Erythroblast (primary cell): ENCODE data around the gene OTOG.

Source experiments
- DNase-seq, 2 experiments: peaks; one replicate each; lab custom pipeline; 2025; lab: John Stamatoyannopoulos, UW
- GATA1 ChIP-seq: IDR thresholded peaks from 2 replicates; pipeline ENCODE4 v1.6.1; 2011; ENCODE audit warnings: low read depth, mild to moderate bottlenecking, control low read depth, low read length, moderate library complexity
- POLR2A ChIP-seq: IDR thresholded peaks from 2 replicates; pipeline ENCODE4 v1.6.1; 2011; ENCODE audit warnings: mild to moderate bottlenecking, low read length

OTOG gene

DNA sequence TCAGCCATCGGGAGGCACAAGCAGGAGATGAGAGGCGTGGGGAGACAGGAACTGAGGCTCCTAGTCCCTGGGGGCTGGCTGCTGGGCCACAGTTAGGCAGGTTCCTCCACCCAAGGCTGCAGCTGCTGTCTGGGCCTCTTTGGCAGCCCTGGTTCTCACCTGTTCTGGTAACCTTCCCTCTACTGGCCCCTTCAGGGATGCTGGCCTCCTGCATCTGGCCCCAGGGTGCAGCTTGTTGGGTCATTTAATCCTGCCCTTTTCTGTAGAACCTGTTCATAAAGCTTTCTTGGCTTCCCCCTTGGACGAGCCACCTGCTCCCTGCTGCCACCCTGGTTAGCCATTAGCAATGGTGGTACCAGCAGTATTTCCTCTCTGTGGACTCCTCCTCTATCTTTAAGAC is 8.3 kb upstream of the OTOG start:
- no peak for DNase-seq
- TF ChIP-seq GATA1 (no peak), POLR2A (no peak)

DNA sequence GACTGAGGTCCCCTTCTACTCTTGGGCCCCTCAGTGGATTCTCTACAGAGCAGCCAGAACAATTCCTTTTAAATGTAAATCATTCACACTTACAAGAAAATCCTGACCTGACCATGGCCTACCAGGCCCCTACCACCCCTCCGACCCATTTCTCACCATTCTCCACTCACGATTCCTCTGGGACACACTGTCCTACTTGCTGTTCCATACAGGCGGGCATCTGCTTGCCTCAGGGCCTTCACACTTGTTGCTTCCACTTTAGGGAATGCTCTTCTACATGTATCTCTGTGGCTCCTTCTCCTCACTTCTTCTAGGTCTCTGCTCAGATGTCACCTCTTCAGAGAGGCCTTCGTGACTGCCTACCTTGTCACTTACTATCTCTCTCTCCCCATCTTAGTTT is 6.3 kb upstream of the OTOG start:
- DNase-seq: no peak
- no peak for TF ChIP-seq POLR2A

DNA sequence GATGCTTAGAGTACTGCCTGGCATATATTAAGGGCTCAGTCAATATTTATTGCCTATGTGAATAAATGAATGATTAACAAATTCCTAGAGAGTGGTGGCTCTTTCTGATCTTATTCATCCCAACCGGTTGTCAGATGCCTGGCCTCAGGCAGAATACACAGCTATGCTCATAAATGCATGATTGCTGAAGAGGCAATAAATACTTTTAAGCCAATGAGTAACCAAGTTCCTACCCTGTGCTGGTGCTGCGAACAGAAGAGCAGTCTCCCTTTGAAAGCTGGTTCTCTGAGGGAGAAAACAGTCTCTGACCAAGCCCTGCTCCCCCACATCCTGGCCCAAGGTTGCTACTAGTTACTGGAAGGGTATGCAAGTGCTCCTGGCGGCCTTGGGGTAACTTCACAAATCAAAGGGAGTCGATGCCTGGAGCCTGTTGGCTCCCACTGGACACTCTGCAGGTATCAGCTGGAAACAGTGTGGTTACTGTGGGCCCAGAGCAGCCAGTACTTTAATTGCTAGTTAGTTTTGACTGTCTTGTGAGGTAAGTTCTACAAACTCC is 5.7 kb upstream of the OTOG start:
- no peak for DNase-seq
- TF ChIP-seq GATA1 (no peak), POLR2A (no peak)

DNA sequence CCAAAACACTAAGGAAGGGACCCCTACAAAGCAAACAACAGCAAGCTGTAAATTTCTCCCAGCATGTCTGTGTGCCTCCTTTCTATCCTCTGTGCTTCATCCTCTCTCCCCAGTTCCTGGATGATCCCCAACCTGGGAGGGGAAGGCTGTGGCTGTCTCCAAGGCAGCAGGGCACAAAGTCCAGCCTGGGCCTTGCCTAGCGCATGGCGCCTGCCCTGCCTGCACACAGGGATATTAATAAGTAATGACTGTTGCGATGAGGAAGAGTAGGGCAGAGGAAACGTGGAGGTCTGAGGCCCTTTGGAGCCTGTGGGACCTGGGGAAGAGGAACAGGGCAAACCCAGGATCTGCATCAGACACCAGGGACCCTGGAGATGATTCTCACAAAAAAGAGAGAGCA is 4.8 kb upstream of the OTOG start:
- TF ChIP-seq GATA1 (no peak), POLR2A (no peak)

DNA sequence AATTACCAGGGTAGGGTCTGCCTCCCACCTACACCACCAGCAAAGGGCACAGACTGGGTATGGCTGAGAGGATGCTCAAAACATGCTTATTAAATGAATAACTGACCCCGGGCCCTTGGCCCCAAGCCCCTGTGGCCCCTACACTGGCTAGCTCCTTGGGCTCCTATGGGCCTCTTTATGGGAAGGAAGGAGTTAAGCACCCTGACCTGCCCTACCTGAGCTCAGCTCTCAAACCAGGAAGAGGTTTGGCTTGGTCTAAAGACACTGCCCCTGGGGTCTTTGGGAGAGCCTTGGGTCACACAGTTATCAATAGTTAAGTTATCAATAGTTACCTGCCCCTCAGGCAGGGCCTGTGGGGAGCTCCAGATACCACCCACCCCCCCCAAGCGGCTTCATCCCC is 4.0 kb upstream of the OTOG start:
- DNase-seq: no peak
- TF ChIP-seq POLR2A (no peak), GATA1 (no peak)

More for the DNA sequence above, 4.8 kb upstream of the OTOG start:
- DNase-seq: no peak

DNA sequence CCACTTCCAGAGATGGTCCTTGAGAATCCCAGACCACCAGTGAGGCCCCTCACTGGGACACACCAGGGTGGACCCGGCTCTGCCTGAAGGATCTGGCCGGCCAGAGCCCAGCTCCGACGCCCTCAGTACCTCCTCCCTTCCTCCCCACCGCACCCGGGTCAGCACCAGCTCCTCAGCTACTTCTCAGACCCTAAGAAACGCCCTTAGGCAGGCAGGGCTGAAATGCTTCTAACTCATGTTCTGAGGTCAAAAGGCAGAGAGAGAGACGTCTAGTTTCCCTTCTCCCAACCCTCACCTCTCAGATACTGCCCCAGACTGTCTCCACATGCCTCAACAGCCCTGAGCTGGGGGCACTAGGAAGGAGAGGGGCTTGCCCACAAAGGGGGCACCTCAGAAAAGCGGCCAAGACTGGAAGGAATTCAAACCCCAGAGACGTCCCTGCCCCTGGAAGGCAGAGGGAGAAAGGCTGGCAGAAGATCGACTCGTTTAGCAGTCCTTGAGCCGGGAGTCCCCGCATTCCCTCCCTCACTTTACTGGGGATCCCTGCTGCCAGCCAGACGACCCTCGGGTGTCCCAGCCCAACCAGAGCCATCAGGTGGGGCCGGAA is 3.4 kb upstream of the OTOG start:
- no peak for TF ChIP-seq GATA1
- no peak for DNase-seq

DNA sequence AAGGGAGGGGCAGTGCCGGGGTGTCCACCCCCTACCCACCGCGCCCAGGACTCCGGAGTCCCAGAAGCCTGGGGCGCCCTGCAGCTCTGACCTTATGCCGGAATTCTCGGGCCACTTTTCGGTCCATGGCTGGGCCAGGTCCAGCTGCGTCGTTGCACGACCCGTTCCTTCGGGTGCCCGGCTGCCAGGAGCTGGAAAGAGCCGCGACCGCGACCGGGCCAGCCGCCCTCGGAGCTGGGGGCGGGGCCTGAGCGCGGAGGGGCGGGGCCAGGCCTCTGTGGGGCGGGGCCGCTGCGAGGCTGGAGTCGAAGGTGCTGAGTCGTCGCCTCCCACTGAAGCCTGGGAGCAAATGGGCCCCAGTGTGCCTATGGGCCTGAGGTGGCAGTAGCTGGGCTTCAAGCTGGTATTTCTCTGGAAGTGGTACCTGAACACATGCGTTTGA is 2.9 kb upstream of the OTOG start, which contains the start of gene USH1C:
USH1C (minus strand) TSS at position 236 of the 442 bp plus-strand sequence; CDS start at position 127, 109 bp downstream.
- DNase-seq: peak; percentile 12 to 43
- TF ChIP-seq POLR2A (no peak), GATA1 (no peak)

DNA sequence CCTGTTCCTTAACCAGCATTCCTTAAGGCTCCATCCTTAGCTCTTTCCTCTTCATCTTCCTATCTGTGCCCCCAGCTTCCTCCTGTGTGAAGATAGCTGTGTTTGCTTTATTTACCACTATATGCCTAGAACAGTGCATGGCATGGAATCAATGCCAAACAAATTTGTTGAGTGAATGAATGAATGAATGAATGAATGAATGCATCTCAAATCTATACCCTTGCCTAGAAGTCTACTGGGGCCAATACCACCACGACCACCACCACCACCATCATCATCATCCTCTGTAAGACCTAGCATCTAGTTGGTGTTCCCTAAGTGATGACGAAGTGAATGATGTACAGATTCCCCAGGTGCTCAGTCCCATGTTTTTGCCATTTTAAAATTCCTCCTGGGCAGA is 819 bp upstream of the OTOG start:
- no peak for DNase-seq
- TF ChIP-seq GATA1 (no peak), POLR2A (no peak)

DNA sequence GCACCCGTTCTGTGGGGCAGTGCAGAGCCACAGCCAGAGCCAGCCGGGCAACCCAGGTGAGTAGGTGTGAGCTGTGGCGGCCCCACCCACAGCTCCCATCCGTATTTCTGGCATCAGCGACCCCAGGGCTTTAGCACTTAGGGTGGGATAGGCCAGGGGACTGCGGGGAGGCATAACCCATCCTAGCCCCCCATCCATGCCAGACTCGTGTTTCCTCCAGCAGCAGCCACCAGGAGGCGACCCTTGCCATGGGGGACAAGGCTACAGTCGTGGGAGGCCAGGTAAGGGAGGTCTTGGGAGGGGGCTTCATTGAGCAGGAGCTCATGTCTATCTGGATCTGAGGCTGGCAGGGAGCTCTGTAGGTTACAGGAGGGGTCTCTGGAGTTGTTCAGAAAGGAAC is 873 bp downstream of the OTOG start:
- DNase-seq: no peak
- TF ChIP-seq GATA1 (no peak), POLR2A (no peak)

DNA sequence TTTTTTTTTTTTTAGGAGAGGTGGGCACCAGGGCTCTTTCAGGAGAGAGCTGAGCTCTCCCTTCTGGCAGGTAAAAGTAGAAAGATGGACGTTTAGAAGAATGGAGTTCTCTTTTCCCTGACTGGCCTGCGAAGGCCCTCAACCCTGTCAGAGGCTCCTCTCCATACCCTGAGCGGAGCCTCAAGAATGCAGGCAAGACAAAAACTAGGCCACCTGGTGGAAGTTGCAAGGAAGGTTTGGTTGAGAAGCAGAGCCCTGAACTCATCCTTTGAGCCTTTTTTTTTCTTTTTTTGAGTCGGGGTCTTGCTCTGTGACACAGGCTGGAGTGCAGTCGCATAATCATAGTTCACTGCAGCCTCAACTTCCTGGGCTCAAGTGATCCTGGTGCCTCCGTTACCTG is 1.4 kb downstream of the OTOG start:
- no peak for DNase-seq
- no peak for TF ChIP-seq GATA1
- TF ChIP-seq POLR2A: no peak

DNA sequence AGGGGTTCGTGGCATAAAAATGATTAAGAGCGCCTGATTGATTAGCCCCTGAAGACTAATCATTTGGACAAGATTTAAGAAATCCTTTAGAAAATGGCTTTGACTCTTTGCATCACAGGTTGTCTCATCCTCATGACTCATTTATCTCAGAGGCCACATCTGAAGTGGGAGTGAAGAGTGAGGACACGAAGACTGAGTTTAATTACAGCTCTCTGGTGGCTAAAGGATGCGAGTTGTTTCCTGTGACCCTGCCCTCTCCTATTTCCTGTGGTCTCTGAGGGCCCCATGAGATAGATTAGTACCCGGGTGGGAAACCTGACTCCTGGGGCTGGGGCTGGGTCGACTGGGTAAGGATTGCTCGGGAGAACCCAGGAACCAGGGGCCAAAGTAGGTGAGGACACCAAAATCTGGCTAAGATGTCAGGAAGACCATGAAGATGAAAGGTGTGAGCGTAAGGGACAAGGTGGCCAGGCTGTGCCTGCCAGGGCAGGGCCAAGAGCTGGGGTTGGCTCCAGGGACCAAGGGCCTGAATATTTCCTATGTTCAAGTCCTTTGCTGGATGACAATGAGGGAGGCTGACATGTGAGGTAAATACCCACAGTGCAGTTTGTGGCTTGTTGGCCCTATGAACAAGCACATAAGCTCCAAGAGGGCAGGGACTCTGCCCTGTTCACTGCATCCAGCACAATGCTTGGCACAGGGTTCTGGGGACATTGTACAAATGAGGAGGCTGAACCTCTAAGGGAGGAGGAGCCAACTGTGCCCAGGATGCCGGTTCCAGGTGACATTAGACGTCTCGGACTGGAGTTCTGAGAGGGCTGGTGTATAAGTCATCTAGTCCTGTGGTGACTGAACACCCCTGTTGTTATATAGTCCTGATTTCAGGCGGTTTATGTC is 3.6 kb downstream of the OTOG start:
- DNase-seq: no peak
- TF ChIP-seq GATA1: no peak
- no peak for TF ChIP-seq POLR2A

DNA sequence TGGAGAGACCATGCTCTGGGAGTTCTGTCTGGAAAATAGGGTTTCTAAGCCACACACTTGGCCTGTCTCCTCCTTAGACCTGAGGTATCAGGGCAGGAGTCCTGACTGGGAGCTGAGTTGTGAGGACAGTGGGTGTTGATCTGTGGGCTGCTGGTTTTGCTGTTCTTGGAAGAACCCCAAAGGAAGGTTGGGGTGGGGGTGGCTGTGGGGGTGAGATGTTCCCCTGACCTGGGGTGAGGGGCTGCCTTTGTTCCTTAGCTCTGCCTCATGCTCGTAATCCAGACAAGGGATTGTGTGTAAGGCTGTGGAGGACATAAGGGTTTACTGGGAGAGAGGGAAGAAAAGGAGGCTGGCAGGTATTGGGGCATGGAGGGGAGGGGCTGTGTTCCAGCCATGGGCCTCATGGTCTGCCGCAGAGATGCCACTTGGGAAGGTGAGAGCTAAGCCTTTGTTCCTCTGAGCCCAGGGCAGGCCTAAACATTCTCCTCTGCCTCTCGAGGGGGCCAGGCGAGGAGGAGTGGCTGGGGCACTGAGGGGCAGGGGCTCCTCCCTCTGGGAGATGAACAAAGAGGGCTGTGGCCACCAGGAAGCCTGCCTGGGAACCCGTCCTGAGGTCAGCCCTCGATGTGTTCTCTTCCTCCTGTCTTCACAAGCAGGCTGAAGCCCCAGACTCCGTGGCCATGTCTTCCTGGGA is 4.4 kb downstream of the OTOG start:
- DNase-seq: no peak

DNA sequence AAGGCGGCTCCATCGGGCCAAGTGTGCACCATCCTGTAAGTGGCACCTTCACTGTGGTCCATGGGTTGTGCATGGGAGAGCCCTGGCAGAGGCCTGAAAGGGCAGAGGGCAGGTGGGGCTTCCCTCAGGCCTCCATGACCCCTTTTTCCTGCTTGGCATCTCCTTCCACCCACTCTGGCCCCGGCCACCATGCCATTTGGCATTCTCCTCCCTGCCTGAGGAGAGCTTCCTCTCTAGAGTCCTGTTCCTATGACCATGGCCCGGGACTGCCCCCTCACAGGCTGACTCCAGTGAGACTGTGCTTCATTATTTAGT is 4.9 kb downstream of the OTOG start:
- TF ChIP-seq POLR2A: no peak
- TF ChIP-seq GATA1: no peak
- no peak for DNase-seq

More for the DNA sequence above, 4.4 kb downstream of the OTOG start:
- no peak for TF ChIP-seq POLR2A
- no peak for TF ChIP-seq GATA1
